ENCODE results near the gene C2CD3. TPM values are rescaled to one million over a fixed set of nuclear protein-coding genes. Genes with fewer than 3 reads are reported as not detected.

C2CD3 gene
- total RNA-seq, 1 donor from 2014 or later: 40.9 TPM

- peaks cover 10% of the 10 kb centered on the region for H3K9me3 Mint-ChIP-seq (ENCODE audit: low read depth)
- no peak overlapping the region for H3K27ac Mint-ChIP-seq
- peaks cover 23% of the 10 kb centered on the region for H3K36me3 Mint-ChIP-seq (ENCODE audit: insufficient read depth)
- DNase-seq (ENCODE audit: low spot score, unreplicated experiment): no peak
- H3K4me3 Mint-ChIP-seq (ENCODE audit: low read depth): no peak overlapping the region
- no peaks in the 10 kb centered on the region for H3K27me3 Mint-ChIP-seq
- TF ChIP-seq CTCF (IDR thresholded peaks at IDR 0.05; ENCODE audit: unreplicated experiment): no peak
- H3K4me1 Mint-ChIP-seq (ENCODE audit: low read depth): peaks cover 10% of the 10 kb centered on the region
These were observed 17.6 kb downstream of the C2CD3 start for GRCh38 chr11:74153224-74153623.

GRCh38 chr11:74147199-74147929 lies 23.4 kb downstream of the C2CD3 start:
- TF ChIP-seq CTCF (IDR thresholded peaks at IDR 0.05; ENCODE audit: unreplicated experiment): no peak
- peaks cover 13% of the 10 kb centered on the region for H3K36me3 Mint-ChIP-seq (ENCODE audit: insufficient read depth)
- peaks cover 10% of the 10 kb centered on the region for H3K4me1 Mint-ChIP-seq (ENCODE audit: low read depth)
- no peak for DNase-seq (ENCODE audit: low spot score, unreplicated experiment)
- no peaks in the 10 kb centered on the region for H3K27me3 Mint-ChIP-seq
- no peak overlapping the region for H3K27ac Mint-ChIP-seq
- H3K9me3 Mint-ChIP-seq (ENCODE audit: low read depth): peaks cover 5% of the 10 kb centered on the region
- H3K4me3 Mint-ChIP-seq (ENCODE audit: low read depth): no peak overlapping the region

GRCh38 chr11:74144592-74144991 lies 26.2 kb downstream of the C2CD3 start:
- Mint-ChIP-seq H3K4me1 (ENCODE audit: low read depth) (peaks cover 9% of the 10 kb centered on the region), H3K9me3 (ENCODE audit: low read depth) (peaks cover 5% of the 10 kb centered on the region), H3K36me3 (ENCODE audit: insufficient read depth) (peaks cover 9% of the 10 kb centered on the region), H3K27ac (no peak overlapping the region), H3K4me3 (ENCODE audit: low read depth) (no peak overlapping the region), H3K27me3 (no peaks in the 10 kb centered on the region)
- TF ChIP-seq CTCF (IDR thresholded peaks at IDR 0.05; ENCODE audit: unreplicated experiment): no peak
- DNase-seq (ENCODE audit: low spot score, unreplicated experiment): no peak

GRCh38 chr11:74142624-74143023 lies 28.2 kb downstream of the C2CD3 start:
- Mint-ChIP-seq H3K36me3 (ENCODE audit: insufficient read depth) (peaks cover 17% of the 10 kb centered on the region), H3K4me3 (ENCODE audit: low read depth) (no peak overlapping the region), H3K27me3 (no peaks in the 10 kb centered on the region), H3K27ac (no peak overlapping the region), H3K9me3 (ENCODE audit: low read depth) (peaks cover 5% of the 10 kb centered on the region), H3K4me1 (ENCODE audit: low read depth) (peaks cover 7% of the 10 kb centered on the region)
- DNase-seq (ENCODE audit: low spot score, unreplicated experiment): no peak
- TF ChIP-seq CTCF (IDR thresholded peaks at IDR 0.05; ENCODE audit: unreplicated experiment): no peak

- Mint-ChIP-seq H3K27ac (no peak overlapping the region), H3K4me1 (ENCODE audit: low read depth) (peaks cover 9% of the 10 kb centered on the region), H3K27me3 (no peaks in the 10 kb centered on the region), H3K36me3 (ENCODE audit: insufficient read depth) (peaks cover 17% of the 10 kb centered on the region), H3K4me3 (ENCODE audit: low read depth) (no peak overlapping the region), H3K9me3 (ENCODE audit: low read depth) (peaks cover 5% of the 10 kb centered on the region)
- no peak for TF ChIP-seq CTCF (IDR thresholded peaks at IDR 0.05; ENCODE audit: unreplicated experiment)
- no peak for DNase-seq (ENCODE audit: low spot score, unreplicated experiment)
These were observed 28.9 kb downstream of the C2CD3 start for GRCh38 chr11:74141908-74142307.
